Activated CD8-positive, alpha-beta T cell treated with anti-CD3 and anti-CD28 coated beads for 36 hours (primary cell): Measurements from ENCODE around the gene GRHL1. TPM values are rescaled to one million over a fixed set of nuclear protein-coding genes. Genes with fewer than 3 reads are reported as not detected.
"Not testable (repeated sequence)": the region's sequence is repeated elsewhere in the genome, so short reads cannot be mapped to it uniquely, and the experiment has no call there.

ENCODE experiments used
- ATAC-seq: fragments of 200-7000 bp; cut with Tn5 transposase; one replicate; pipeline ENCODE4 v1.10.0; 2021; ENCODE audit warnings: mild to moderate bottlenecking, moderate library complexity
- CTCF ChIA-PET: fragments of 350-600 bp; sonication (Branson Sonifier 250); formaldehyde crosslinking; loops from one replicate; lab custom pipeline; 2021; ENCODE audit warnings: antibody characterized with exemption; lab: Charles Lee
- POLR2A ChIA-PET: fragments of 350-600 bp; sonication (Branson Sonifier 250); formaldehyde crosslinking; loops from one replicate; lab custom pipeline; 2021; ENCODE audit warnings: antibody characterized with exemption; lab: Charles Lee
- DNase-seq: peaks from one replicate; pipeline ENCODE4 v3.0.0-alpha.2; 2020
- H3K27ac Mint-ChIP-seq: one replicate; pipeline ENCODE4 v1.8.0; 2021; ENCODE audit warnings: mild to moderate bottlenecking, mixed read lengths
- H3K27me3 Mint-ChIP-seq: one replicate; pipeline ENCODE4 v1.8.0; 2021; ENCODE audit warnings: mixed read lengths
- H3K36me3 Mint-ChIP-seq: one replicate; pipeline ENCODE4 v1.8.0; 2021; ENCODE audit warnings: low read depth, mixed read lengths
- H3K4me1 Mint-ChIP-seq: one replicate; pipeline ENCODE4 v1.8.0; 2021; ENCODE audit warnings: low read depth, mixed read lengths
- H3K4me3 Mint-ChIP-seq: one replicate; pipeline ENCODE4 v1.8.0; 2021; ENCODE audit warnings: mild to moderate bottlenecking, moderate library complexity, mixed read lengths
- H3K9me3 Mint-ChIP-seq: one replicate; pipeline ENCODE4 v1.8.0; 2021; ENCODE audit warnings: mixed read lengths
- CTCF ChIP-seq: fragments of 200-600 bp; IDR thresholded peaks from one replicate; pipeline ENCODE4 v1.8.0; 2022; ENCODE audit warnings: antibody characterized with exemption, mild to moderate bottlenecking
- intact Hi-C: fragments of 100-400 bp; cut with micrococcal nuclease; formaldehyde crosslinking; loops from one replicate; pipeline ENCODE4 v1.10.0; 2022
- total RNA-seq, 2 experiments: library from RNA; stranded (reverse); gene quantifications; one replicate each; pipeline ENCODE4 v1.2.3, GENCODE V29; 2021

Gene GRHL1
- total RNA-seq, 2 experiments from 2014 or later: 0.20 to 0.25 TPM

GRCh38 chr2:9910699-9911098 is 40.8 kb upstream of the GRHL1 start:
- TF ChIP-seq CTCF: no peak
- Mint-ChIP-seq H3K36me3 (peaks cover 25% of the 10 kb centered on the region), H3K27ac (no peak overlapping the region), H3K4me1 (peaks cover 10% of the 10 kb centered on the region), H3K9me3 (no peaks in the 10 kb centered on the region), H3K4me3 (no peak overlapping the region), H3K27me3 (no peaks in the 10 kb centered on the region)
- POLR2A ChIA-PET: interaction anchor here (0.7 to 2.0 kb wide), 2 partner anchors 13 to 270 kb away, joined by 3 to 9 read pairs; no protein-coding TSS in a partner anchor
- intact Hi-C loops: no loop called here
- no peak for ATAC-seq
- no peak for DNase-seq
- CTCF ChIA-PET: interaction anchor here (0.8 to 1.3 kb wide), 2 partner anchors 10 to 73 kb away, joined by 3 read pairs; no protein-coding TSS in a partner anchor

- H3K27ac Mint-ChIP-seq: no peak overlapping the region
- no peak overlapping the region for H3K4me3 Mint-ChIP-seq
- H3K9me3 Mint-ChIP-seq: no peaks in the 10 kb centered on the region
- peaks cover 23% of the 10 kb centered on the region for H3K36me3 Mint-ChIP-seq
- H3K27me3 Mint-ChIP-seq: no peaks in the 10 kb centered on the region
- TF ChIP-seq CTCF: no peak
- peaks cover 10% of the 10 kb centered on the region for H3K4me1 Mint-ChIP-seq
- intact Hi-C loops: no loop called here
- POLR2A ChIA-PET: no interaction called here
- ATAC-seq (no peak), DNase-seq (no peak)
- CTCF ChIA-PET: no interaction called here
Observed at GRCh38 chr2:9912468-9912867, 39.0 kb upstream of the GRHL1 start.

- Mint-ChIP-seq H3K4me1 (peaks cover 10% of the 10 kb centered on the region), H3K27ac (peak overlapping the region; percentile 51), H3K9me3 (no peaks in the 10 kb centered on the region), H3K4me3 (no peak overlapping the region), H3K36me3 (peaks cover 21% of the 10 kb centered on the region), H3K27me3 (no peaks in the 10 kb centered on the region)
- TF ChIP-seq CTCF: no peak
- intact Hi-C loops: no loop called here
- ChIA-PET CTCF (interaction anchor here (1.2 to 3.2 kb wide), 3 partner anchors 12 to 100 kb away, joined by 3 to 18 read pairs (median 7); no protein-coding TSS in a partner anchor), POLR2A (interaction anchor here (0.9 to 1.2 kb wide), 2 partner anchors 23 to 95 kb away, joined by 3 to 4 read pairs; no protein-coding TSS in a partner anchor)
- peak; percentile 100 for ATAC-seq
- DNase-seq: peak; percentile 77
Observed at GRCh38 chr2:9914384-9915065, 37.0 kb upstream of the GRHL1 start.

- TF ChIP-seq CTCF: no peak
- intact Hi-C loops: no loop called here
- peaks cover 16% of the 10 kb centered on the region for H3K36me3 Mint-ChIP-seq
- ChIA-PET POLR2A (no interaction called here), CTCF (no interaction called here)
- no peak overlapping the region for H3K4me3 Mint-ChIP-seq
- H3K4me1 Mint-ChIP-seq: peaks cover 10% of the 10 kb centered on the region
- H3K9me3 Mint-ChIP-seq: no peaks in the 10 kb centered on the region
- DNase-seq (no peak), ATAC-seq (no peak)
- H3K27ac Mint-ChIP-seq: no peak overlapping the region
- no peaks in the 10 kb centered on the region for H3K27me3 Mint-ChIP-seq
Observed at GRCh38 chr2:9918275-9918674, 33.2 kb upstream of the GRHL1 start.

GRCh38 chr2:9919512-9919911 is 32.0 kb upstream of the GRHL1 start:
- intact Hi-C loops: no loop called here
- no peaks in the 10 kb centered on the region for H3K27me3 Mint-ChIP-seq
- no peak for DNase-seq
- H3K27ac Mint-ChIP-seq: no peak overlapping the region
- ChIA-PET POLR2A (no interaction called here), CTCF (no interaction called here)
- H3K4me1 Mint-ChIP-seq: peaks cover 4% of the 10 kb centered on the region
- no peak for TF ChIP-seq CTCF
- ATAC-seq: no peak
- peaks cover 7% of the 10 kb centered on the region for H3K36me3 Mint-ChIP-seq
- no peaks in the 10 kb centered on the region for H3K9me3 Mint-ChIP-seq
- no peak overlapping the region for H3K4me3 Mint-ChIP-seq

GRCh38 chr2:9927020-9927419 is 24.5 kb upstream of the GRHL1 start:
- ATAC-seq, CTCF ChIA-PET, H3K9me3 Mint-ChIP-seq, H3K4me3 Mint-ChIP-seq, POLR2A ChIA-PET, intact Hi-C loops, H3K27me3 Mint-ChIP-seq, H3K4me1 Mint-ChIP-seq, DNase-seq, H3K27ac Mint-ChIP-seq: not testable (repeated sequence)
- peaks cover 42% of the 10 kb centered on the region for H3K36me3 Mint-ChIP-seq
